GM18951 (cell line): ENCODE data around the gene COPA.

ENCODE experiments used
- POLR2A ChIP-seq: IDR thresholded peaks from 4 replicates; pipeline ENCODE4 v1.6.1; 2011; ENCODE audit warnings: mild to moderate bottlenecking; ENCODE audit not compliant: insufficient read length, insufficient read depth; ENCODE audit errors: extremely low read depth
- in situ Hi-C: fragments of 300-500 bp; cut with MboI; formaldehyde crosslinking; loops from one replicate; pipeline ENCODE4 v1.12.0; 2022; ENCODE audit warnings: low sequenced_read_pairs, mixed read lengths, inconsistent platforms; ENCODE audit not compliant: unreplicated experiment

Gene COPA

DNA sequence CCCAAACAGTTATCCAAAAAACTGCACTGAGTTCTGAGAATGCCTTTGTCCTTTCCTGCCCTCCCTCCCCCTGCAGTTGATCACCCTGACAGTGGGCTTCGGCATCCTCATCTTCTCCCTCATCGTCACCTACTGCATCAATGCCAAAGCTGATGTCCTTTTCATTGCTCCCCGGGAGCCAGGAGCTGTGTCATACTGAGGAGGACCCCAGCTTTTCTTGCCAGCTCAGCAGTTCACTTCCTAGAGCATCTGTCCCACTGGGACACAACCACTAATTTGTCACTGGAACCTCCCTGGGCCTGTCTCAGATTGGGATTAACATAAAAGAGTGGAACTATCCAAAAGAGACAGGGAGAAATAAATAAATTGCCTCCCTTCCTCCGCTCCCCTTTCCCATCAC is 15.0 kb upstream of the COPA start:
- in situ Hi-C loops: no loop called here
- no peak for TF ChIP-seq POLR2A

DNA sequence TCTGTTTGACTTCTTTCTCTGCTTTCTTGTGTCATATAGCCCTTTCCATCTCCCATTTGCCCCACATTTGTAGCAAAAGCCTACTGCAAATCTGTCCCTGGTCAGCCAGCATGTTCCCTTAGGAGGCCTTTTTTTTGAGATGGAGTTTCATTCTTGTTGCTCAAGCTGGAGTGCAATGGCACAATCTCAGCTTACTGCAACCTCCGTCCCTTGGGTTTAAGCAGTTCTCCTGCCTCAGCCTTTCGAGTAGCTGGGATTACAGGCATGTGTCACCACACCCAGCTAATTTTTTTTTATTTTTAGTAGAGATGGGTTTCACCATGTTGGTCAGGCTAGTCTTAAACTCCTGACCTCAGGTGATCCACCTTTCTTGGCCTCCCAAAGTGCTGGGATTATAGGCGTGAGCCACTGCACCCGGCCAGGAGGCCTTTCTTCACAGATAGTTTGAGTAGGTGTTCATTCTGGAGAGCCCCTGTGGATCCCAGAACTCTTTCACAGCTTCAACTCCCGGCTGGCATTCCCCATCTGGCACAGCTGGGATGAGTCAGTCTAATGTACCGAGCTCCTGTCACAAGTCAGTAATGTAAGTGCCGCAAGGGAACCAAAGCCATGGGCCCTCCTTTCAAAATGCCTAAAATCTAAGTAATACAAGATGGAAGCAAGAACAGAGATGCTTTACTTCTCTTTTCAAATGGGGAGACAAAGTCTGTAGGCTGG is 14.4 kb upstream of the COPA start:
- in situ Hi-C loops: no loop called here
- no peak for TF ChIP-seq POLR2A

DNA sequence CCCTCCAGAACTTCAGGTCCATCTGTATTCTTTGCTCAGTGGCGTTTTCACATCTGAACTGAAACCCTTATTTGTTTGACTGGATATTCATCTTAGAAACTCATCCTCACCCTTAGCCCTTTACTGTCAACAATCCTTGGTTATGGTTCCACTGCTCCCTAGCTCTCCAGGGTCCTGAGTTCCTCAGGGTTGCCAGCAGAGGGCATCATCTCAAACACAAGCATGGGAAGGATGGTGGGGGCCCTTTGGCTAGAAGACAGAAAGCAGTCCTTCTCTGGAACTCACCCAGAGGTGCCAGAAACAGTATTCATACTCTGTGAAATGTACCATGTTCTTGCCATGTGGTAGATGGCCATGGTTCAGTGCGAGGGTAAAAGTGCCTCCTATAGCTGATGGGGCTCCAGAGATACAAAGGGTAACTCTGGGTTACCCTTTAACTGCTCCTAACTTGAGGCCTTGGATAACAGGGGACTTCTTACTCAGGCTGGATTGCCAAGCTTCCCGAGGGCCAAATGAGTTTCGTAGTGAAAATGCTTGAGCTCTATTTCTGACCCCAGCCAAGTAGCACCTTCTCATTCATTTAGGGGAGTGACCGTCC is 11.4 kb upstream of the COPA start:
- no peak for TF ChIP-seq POLR2A
- in situ Hi-C loops: no loop called here

DNA sequence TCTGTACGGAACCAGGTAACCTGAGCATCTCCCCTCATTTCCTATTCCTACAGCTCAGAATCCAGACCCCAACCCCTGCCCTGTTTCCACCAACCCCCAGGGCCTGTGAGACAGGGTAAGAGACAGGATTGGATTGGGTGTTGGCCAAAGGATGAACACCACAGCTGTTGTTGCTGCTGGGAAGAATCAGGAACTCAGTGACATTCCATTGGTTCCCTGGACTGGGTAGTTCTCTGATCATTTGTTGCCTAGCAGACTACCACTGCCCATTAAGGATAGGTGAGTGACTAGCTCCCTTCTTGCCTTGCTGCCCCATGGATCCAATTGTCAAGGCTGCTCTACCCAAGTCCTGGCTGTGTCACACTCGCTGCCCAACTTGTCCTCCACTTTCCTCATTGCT is 10.2 kb upstream of the COPA start:
- in situ Hi-C loops: no loop called here
- no peak for TF ChIP-seq POLR2A

DNA sequence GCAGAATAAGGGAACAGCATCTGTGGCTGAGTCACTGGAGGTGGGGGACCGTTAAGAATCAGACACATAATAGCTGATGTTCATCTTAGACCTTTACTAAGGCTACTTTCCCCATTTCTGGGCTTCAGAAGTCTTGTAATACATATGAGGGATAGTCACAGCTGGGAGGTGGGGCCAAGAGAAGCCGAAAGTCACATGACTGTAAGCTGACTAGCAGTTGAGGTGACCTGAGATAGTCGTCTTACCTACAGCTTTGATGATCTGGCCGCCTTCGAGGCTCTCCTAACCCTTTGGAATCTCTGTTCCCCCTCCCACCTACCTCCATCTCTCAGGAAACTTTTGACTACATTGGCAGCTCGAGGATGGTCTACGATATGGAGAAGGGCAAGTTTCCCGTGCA is 9.5 kb upstream of the COPA start:
- no peak for TF ChIP-seq POLR2A
- in situ Hi-C loops: no loop called here

DNA sequence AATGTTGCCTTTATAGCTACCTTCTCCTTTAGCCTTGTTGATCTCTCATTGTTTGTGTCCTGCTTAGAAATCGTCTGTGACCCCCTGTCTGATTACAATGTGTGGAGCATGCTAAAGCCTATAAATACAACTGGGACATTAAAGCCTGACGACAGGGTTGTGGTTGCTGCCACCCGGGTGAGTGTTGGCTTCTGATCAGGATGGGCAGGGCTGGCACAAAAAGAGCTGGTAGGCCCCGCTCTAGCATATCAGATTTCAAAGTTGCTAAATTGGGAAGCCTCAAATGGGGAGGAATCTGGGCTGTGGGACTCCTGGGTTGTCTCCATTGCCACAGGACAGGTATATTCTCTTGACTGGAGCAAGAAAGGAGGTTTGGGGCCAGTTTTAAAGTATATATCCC is 8.6 kb upstream of the COPA start:
- no peak for TF ChIP-seq POLR2A
- in situ Hi-C loops: no loop called here

DNA sequence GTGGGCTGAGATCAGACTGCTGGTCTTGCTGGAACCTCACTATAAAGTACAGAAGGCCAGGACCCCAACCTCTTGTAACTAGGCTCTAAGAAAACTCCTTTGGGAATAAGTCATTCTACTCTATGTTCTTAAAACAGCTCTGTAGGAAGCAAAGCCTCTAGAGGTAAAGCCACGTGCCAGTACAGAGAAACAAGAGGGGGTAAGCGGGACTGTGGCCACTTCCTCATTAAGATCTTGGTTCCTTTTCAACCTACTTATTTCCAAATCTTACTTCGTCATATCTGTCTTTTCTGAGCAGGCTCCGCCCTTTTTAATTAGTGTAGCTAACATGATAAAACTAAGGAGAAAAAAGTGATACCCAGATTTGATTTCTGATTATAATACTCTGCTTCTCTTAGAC is 3.9 kb upstream of the COPA start:
- in situ Hi-C loops: no loop called here
- TF ChIP-seq POLR2A: no peak

DNA sequence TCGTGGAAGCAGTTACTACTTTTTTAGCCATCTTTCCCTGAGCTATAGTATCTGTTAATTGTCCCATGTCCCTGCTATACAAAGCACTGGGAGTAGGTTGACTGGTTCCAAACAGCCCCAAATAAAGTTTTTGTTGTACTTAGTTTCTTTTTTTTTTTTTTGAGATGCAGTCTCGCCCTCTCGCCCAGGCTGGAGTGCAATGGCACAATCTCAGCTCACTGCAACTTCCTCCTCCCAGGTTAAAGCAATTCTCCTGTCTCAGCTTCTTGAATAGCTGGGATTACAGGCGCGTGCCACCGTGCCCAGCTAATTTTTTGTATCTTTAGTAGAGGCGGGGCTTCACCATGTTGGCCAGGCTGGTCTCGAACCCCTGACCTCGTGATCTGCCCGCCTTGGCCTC is 3.4 kb upstream of the COPA start:
- in situ Hi-C loops: no loop called here
- TF ChIP-seq POLR2A: no peak

DNA sequence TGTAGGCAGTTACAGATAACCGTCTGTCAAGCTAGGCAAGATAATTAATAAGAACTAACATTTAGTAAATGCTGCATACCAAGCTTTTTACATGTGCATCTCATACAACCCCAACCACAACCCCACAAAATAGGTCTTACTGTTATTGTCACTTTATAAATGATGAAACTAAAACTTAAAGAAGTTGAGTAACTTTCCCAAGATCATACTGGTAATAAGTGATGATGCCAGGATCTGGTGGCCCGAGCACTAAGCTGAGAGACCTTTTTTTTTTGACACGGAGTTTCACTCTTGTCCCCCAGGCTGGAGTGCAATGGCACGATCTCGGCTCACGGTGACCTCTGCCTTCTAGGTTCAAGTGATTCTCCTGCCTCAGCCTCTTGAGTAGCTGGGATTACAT is 1.9 kb upstream of the COPA start:
- in situ Hi-C loops: no loop called here
- no peak for TF ChIP-seq POLR2A

DNA sequence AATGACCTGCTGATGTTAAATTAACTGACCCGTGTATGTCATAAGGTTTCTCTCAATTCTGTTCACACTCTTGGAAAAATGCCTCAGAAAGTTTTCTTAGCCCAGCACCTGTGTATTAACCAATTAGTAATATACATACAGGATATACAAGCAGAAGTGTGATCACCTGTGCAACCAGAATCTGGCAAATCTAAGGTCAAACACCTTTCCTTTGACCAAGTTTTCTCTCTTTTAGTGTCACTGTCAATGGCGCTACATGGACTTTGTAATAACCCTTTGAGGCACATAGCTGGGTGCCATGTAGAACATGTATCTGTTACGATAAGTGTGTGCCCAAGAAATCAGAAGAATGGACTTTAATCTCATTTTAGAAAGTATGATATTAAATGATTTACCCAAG is 1.2 kb upstream of the COPA start:
- no peak for TF ChIP-seq POLR2A
- in situ Hi-C loops: no loop called here

DNA sequence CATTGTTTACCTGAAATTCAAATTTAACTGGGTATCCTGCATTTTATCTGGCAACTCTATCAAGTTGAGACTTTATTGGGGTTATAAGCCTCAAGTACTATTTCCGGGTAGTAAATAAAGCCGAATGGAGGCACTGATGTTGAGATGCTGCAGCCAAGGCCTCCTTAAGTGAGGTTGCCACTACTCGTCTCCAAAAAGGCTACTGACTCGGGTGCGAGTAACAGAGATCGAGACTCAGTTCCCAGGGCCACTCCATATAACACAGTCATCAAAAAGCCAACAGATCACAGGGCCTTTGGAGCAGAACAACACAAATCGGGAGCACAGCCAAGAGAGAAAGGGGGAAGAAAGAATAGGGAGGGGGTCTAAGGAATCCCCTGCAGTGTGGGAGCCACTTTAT is 524 bp downstream of the COPA start:
- in situ Hi-C loops: no loop called here
- TF ChIP-seq POLR2A: no peak

DNA sequence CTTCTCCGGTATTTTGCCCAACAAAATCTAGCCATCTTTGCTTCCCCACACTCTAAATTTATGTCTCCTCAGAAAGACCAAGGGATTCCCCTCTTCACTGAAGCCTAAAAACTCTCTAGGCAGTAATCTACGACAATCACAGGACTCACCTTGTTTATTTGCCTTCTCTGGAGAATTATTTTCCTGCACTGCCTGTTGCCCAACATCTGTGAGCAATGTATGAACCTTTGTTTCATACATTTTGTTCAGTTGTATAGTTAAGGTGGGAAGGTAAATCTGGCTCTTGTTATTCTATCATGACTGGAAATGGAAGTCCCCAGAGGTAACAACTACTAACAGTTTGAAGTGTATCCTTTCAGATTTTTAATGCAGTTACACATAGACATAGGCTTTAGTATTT is 2.2 kb downstream of the COPA start:
- no peak for TF ChIP-seq POLR2A
- in situ Hi-C loops: no loop called here

DNA sequence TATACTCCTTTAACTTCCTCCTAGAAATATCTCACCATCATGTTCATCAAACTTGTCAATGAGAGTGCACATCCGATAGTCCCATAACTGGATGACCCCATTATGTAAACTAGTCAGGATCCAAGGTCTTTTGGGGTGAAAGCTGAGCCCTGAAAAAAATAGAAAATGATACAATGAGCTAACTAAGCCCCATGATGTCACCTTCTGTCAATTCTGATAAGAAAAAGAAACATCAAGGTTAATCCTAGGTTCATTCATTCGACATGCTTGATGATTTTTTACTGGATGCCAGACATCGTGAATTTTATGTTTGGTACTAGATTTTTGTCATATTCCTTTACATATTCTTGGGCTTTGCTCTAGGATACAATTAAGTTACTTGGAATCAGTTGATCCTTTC is 2.9 kb downstream of the COPA start:
- no peak for TF ChIP-seq POLR2A
- in situ Hi-C loops: no loop called here

DNA sequence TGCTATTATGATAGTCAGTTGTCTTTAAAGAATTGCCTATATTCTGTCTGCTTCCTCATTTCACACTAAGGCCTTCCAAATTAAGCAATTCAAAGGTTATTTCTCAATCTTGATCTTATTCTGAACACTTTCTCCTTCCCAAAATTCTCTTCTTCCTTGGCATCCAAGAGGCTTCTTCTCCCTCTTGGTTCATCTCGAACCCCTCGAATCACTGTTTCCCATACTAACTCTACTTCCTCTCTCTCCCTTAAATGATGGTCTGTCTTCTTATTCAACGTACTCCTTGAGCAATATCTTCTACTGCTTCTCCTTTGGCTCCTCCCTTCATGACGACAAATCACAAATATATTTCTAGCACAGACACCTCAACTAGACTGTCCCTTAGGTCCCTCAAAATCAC is 4.5 kb downstream of the COPA start:
- no peak for TF ChIP-seq POLR2A
- in situ Hi-C loops: no loop called here
